ENCODE measurements around the gene SLC25A11. TPM values are rescaled to one million over a fixed set of nuclear protein-coding genes. Genes with fewer than 3 reads are reported as not detected.
"Not testable (repeated sequence)": the region's sequence is repeated elsewhere in the genome, so short reads cannot be mapped to it uniquely, and the experiment has no call there.

Gene SLC25A11
- total and polyA plus RNA-seq, 2 experiments from 2014 or later = 59.5 to 78.7 TPM

GRCh38 chr17:4926577-4927335, 13.1 kb downstream of the SLC25A11 start:
- H3K9me3 ChIP-seq (ENCODE audit: low read depth); H3K79me2 ChIP-seq; H3K27me3 ChIP-seq; H3K4me3 ChIP-seq; H4K20me1 ChIP-seq (ENCODE audit: insufficient read depth, poor library complexity, severe bottlenecking); H3K27ac ChIP-seq; H3K4me1 ChIP-seq (ENCODE audit: insufficient read depth); H2AFZ ChIP-seq; DNase-seq (ENCODE audit: low spot score); H3K4me2 ChIP-seq; H3K9me2 ChIP-seq (replicated peaks; ENCODE audit: insufficient read depth); H3K36me3 ChIP-seq (replicated peaks; ENCODE audit: insufficient read depth, low read depth): not testable (repeated sequence)
- 93% methylated on average over 18 of the region's 24 CpGs for WGBS (ENCODE audit: low lambda C conversion rate, missing lambda C conversion rate)

- Histone ChIP-seq H3K4me1 (ENCODE audit: insufficient read depth) (no peaks in the 10 kb centered on the region), H3K27ac (no peak overlapping the region), H3K9me3 (ENCODE audit: low read depth) (no peaks in the 10 kb centered on the region), H4K20me1 (ENCODE audit: insufficient read depth, poor library complexity, severe bottlenecking) (no peaks in the 10 kb centered on the region), H3K79me2 (no peaks in the 10 kb centered on the region), H3K4me2 (no peak overlapping the region), H3K4me3 (no peak overlapping the region), H2AFZ (no peak overlapping the region), H3K36me3 (replicated peaks; ENCODE audit: insufficient read depth, low read depth) (no peaks in the 10 kb centered on the region), H3K27me3 (no peaks in the 10 kb centered on the region), H3K9me2 (replicated peaks; ENCODE audit: insufficient read depth) (no peaks in the 10 kb centered on the region)
- no peak for TF ChIP-seq EZH2phosphoT487 (IDR thresholded peaks at IDR 0.05; ENCODE audit: low read depth, severe bottlenecking, unreplicated experiment)
- WGBS (ENCODE audit: low lambda C conversion rate, missing lambda C conversion rate) = 94% methylated on average over 4 of the region's 4 CpGs
- DNase-seq (ENCODE audit: low spot score) = no peak
These were observed 18.5 kb downstream of the SLC25A11 start for GRCh38 chr17:4921320-4921719.

DNA sequence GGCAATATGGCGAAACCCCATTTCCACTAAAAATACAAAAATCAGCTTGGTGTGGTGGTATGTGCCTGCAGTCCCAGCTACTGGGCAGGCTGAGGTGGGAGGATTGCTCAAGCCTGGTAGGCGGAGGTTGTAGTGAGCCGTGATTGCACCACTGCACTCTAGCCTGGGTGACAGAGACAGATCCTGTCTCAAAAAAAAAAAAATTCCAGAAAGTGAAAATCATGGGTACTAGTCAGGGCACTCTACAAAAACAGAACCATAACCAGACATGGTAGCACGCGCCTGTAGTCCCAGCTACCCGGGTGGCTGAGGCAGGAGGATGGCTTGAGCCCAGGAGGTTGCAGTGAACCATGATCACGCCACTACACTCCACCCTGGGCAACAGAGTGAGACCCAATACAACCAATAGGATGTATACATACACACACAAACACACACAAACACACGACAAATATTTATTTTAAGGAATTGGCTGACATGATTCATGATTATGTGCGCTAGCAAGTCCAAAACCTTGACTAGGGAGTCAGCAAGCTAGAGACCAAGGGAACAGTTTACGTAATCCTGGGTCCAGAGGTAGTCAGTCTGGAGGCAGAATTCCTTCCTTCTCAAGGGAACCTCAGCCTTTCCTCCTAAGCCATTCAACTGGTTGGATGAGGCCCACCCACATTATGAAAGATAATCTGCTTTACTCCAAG, 19.3 kb downstream of the SLC25A11 start:
- Histone ChIP-seq H3K4me1 (ENCODE audit: insufficient read depth) (no peaks in the 10 kb centered on the region), H3K27me3 (no peaks in the 10 kb centered on the region), H3K4me3 (no peak overlapping the region), H3K36me3 (replicated peaks; ENCODE audit: insufficient read depth, low read depth) (no peaks in the 10 kb centered on the region), H4K20me1 (ENCODE audit: insufficient read depth, poor library complexity, severe bottlenecking) (no peaks in the 10 kb centered on the region), H3K9me3 (ENCODE audit: low read depth) (no peaks in the 10 kb centered on the region), H3K9me2 (replicated peaks; ENCODE audit: insufficient read depth) (no peaks in the 10 kb centered on the region), H3K27ac (no peak overlapping the region), H2AFZ (no peak overlapping the region), H3K4me2 (peak overlapping the region; percentile 18), H3K79me2 (no peaks in the 10 kb centered on the region)
- TF ChIP-seq CTCF (IDR thresholded peaks at IDR 0.05; ENCODE audit: poor library complexity) (no peak), EZH2 (IDR thresholded peaks at IDR 0.05; ENCODE audit: borderline replicate concordance) (no peak), EZH2phosphoT487 (IDR thresholded peaks at IDR 0.05; ENCODE audit: low read depth, severe bottlenecking, unreplicated experiment) (no peak)
- no peak for DNase-seq (ENCODE audit: low spot score)
- 85% methylated on average over 10 of the region's 10 CpGs for WGBS (ENCODE audit: low lambda C conversion rate, missing lambda C conversion rate)

- Histone ChIP-seq H3K9me3 (ENCODE audit: low read depth) (no peaks in the 10 kb centered on the region), H3K9me2 (replicated peaks; ENCODE audit: insufficient read depth) (no peaks in the 10 kb centered on the region), H3K27ac (peak overlapping the region; percentile 7), H3K4me2 (no peak overlapping the region), H3K27me3 (no peaks in the 10 kb centered on the region), H2AFZ (no peak overlapping the region), H3K36me3 (replicated peaks; ENCODE audit: insufficient read depth, low read depth) (no peaks in the 10 kb centered on the region), H3K4me1 (ENCODE audit: insufficient read depth) (no peaks in the 10 kb centered on the region), H4K20me1 (ENCODE audit: insufficient read depth, poor library complexity, severe bottlenecking) (no peaks in the 10 kb centered on the region), H3K79me2 (no peaks in the 10 kb centered on the region), H3K4me3 (no peak overlapping the region)
- DNase-seq (ENCODE audit: low spot score) = no peak
- WGBS (ENCODE audit: low lambda C conversion rate, missing lambda C conversion rate) = 67% methylated on average over 8 of the region's 8 CpGs
- no peak for TF ChIP-seq EZH2phosphoT487 (IDR thresholded peaks at IDR 0.05; ENCODE audit: low read depth, severe bottlenecking, unreplicated experiment)
- no peak for TF ChIP-seq EZH2 (IDR thresholded peaks at IDR 0.05; ENCODE audit: borderline replicate concordance)
- no peak for TF ChIP-seq CTCF (IDR thresholded peaks at IDR 0.05; ENCODE audit: poor library complexity)
These were observed 20.3 kb downstream of the SLC25A11 start for GRCh38 chr17:4919511-4920047.

- WGBS (ENCODE audit: low lambda C conversion rate, missing lambda C conversion rate) = 96% methylated on average over 4 of the region's 4 CpGs
- H3K4me3 ChIP-seq; H3K27ac ChIP-seq; H3K36me3 ChIP-seq (replicated peaks; ENCODE audit: insufficient read depth, low read depth); H3K4me1 ChIP-seq (ENCODE audit: insufficient read depth); H3K9me2 ChIP-seq (replicated peaks; ENCODE audit: insufficient read depth); H3K27me3 ChIP-seq; H2AFZ ChIP-seq; H4K20me1 ChIP-seq (ENCODE audit: insufficient read depth, poor library complexity, severe bottlenecking); H3K9me3 ChIP-seq (ENCODE audit: low read depth); H3K79me2 ChIP-seq; DNase-seq (ENCODE audit: low spot score); H3K4me2 ChIP-seq: not testable (repeated sequence)
These were observed 25.3 kb downstream of the SLC25A11 start for GRCh38 chr17:4914551-4914950.
